Jurkat, Clone E6-1 (cell line): ENCODE results near the gene GPC6.

Source experiments
- DNase-seq: peaks from one replicate; pipeline ENCODE4 v3.0.0-alpha.2; 2011; ENCODE audit warnings: low read depth, low spot score
- H3K4me3 ChIP-seq: 2 replicates; pipeline ENCODE4 v1.5.1; 2011; ENCODE audit warnings: mild to moderate bottlenecking, low read length, control low read depth, moderate library complexity

The GPC6 gene

GRCh38 chr13:93876236-93876635 is 649.6 kb downstream of the GPC6 start:
- no peak for DNase-seq
- H3K4me3 ChIP-seq: no peak overlapping the region

GRCh38 chr13:93878675-93879074 is 652.1 kb downstream of the GPC6 start:
- DNase-seq: no peak
- H3K4me3 ChIP-seq: no peak overlapping the region

- H3K4me3 ChIP-seq: no peak overlapping the region
- no peak for DNase-seq
These were observed 654.8 kb downstream of the GPC6 start for GRCh38 chr13:93881411-93881810.

- no peak for DNase-seq
These were observed 655.6 kb downstream of the GPC6 start for GRCh38 chr13:93882086-93882651.

GRCh38 chr13:93889430-93889951 is 662.9 kb downstream of the GPC6 start:
- no peak for DNase-seq
- H3K4me3 ChIP-seq: no peak overlapping the region

More at GRCh38 chr13:93882086-93882651, 655.6 kb downstream of the GPC6 start:
- no peak overlapping the region for H3K4me3 ChIP-seq

- H3K4me3 ChIP-seq: no peak overlapping the region
- DNase-seq: no peak
These were observed 673.4 kb downstream of the GPC6 start for GRCh38 chr13:93899981-93900380.

GRCh38 chr13:93900731-93901130 is 674.1 kb downstream of the GPC6 start:
- H3K4me3 ChIP-seq: no peak overlapping the region
- no peak for DNase-seq

- DNase-seq: no peak
- H3K4me3 ChIP-seq: no peak overlapping the region
These were observed 677.3 kb downstream of the GPC6 start for GRCh38 chr13:93903909-93904308.

GRCh38 chr13:93915269-93915809 is 688.7 kb downstream of the GPC6 start:
- H3K4me3 ChIP-seq: no peak overlapping the region
- no peak for DNase-seq

GRCh38 chr13:93922063-93922855 is 695.7 kb downstream of the GPC6 start:
- H3K4me3 ChIP-seq: no peak overlapping the region
- DNase-seq: no peak

- no peak for DNase-seq
- no peak overlapping the region for H3K4me3 ChIP-seq
These were observed 699.4 kb downstream of the GPC6 start for GRCh38 chr13:93925990-93926389.

GRCh38 chr13:93926425-93926824 is 699.8 kb downstream of the GPC6 start:
- no peak for DNase-seq

GRCh38 chr13:93927431-93927830 is 700.8 kb downstream of the GPC6 start:
- no peak for DNase-seq
- no peak overlapping the region for H3K4me3 ChIP-seq

More at GRCh38 chr13:93926425-93926824, 699.8 kb downstream of the GPC6 start:
- H3K4me3 ChIP-seq: no peak overlapping the region

- H3K4me3 ChIP-seq: no peak overlapping the region
- DNase-seq: no peak
These were observed 706.3 kb downstream of the GPC6 start for GRCh38 chr13:93932901-93933300.

GRCh38 chr13:93936901-93937300 is 710.3 kb downstream of the GPC6 start:
- no peak overlapping the region for H3K4me3 ChIP-seq
- no peak for DNase-seq

GRCh38 chr13:93941444-93941843 is 714.8 kb downstream of the GPC6 start:
- no peak overlapping the region for H3K4me3 ChIP-seq
- DNase-seq: no peak

GRCh38 chr13:93942016-93942415 is 715.4 kb downstream of the GPC6 start:
- DNase-seq: no peak
- H3K4me3 ChIP-seq: no peak overlapping the region

- DNase-seq: no peak
- H3K4me3 ChIP-seq: no peak overlapping the region
These were observed 719.0 kb downstream of the GPC6 start for GRCh38 chr13:93945621-93946020.

GRCh38 chr13:93946994-93947393 is 720.4 kb downstream of the GPC6 start:
- no peak overlapping the region for H3K4me3 ChIP-seq
- no peak for DNase-seq

GRCh38 chr13:93947651-93948050 is 721.0 kb downstream of the GPC6 start:
- DNase-seq: no peak
- no peak overlapping the region for H3K4me3 ChIP-seq
